HepG2 (cell line): Measurements from ENCODE around the gene SNHG17. TPM values are rescaled to one million over a fixed set of nuclear protein-coding genes. Genes with fewer than 3 reads are reported as not detected.

Experiments used
- ARID4A ChIP-seq: sonication (generic); formaldehyde crosslinking; IDR thresholded peaks from 2 replicates; pipeline ENCODE4 v1.5.0; 2020; ENCODE audit warnings: mild to moderate bottlenecking, missing genetic modification reagents, borderline replicate concordance
- DMTF1 ChIP-seq: sonication (generic); formaldehyde crosslinking; IDR thresholded peaks from 2 replicates; pipeline ENCODE4 v1.4.0; 2020; ENCODE audit warnings: mild to moderate bottlenecking, missing genetic modification reagents
- ELF3 ChIP-seq: IDR thresholded peaks from 2 replicates; pipeline ENCODE4 v1.6.1; 2016; ENCODE audit warnings: missing genetic modification reagents, missing compliant biosample characterization
- HMG20A ChIP-seq: IDR thresholded peaks from 2 replicates; pipeline ENCODE4 v1.6.1; 2016; ENCODE audit warnings: borderline replicate concordance
- MAF1 ChIP-seq: sonication (generic); formaldehyde crosslinking; IDR thresholded peaks from 2 replicates; pipeline ENCODE4 v1.5.0; 2020; ENCODE audit warnings: missing genetic modification reagents, borderline replicate concordance
- MTA3 ChIP-seq: sonication (generic); formaldehyde crosslinking; IDR thresholded peaks from 2 replicates; pipeline ENCODE4 v1.4.0; 2020; ENCODE audit warnings: missing genetic modification reagents
- PHF5A ChIP-seq: IDR thresholded peaks from one replicate; pipeline ENCODE4 v1.6.1; 2018; ENCODE audit warnings: low read depth, missing genetic modification reagents; ENCODE audit not compliant: unreplicated experiment
- PLSCR1 ChIP-seq: sonication (generic); formaldehyde crosslinking; IDR thresholded peaks from 2 replicates; pipeline ENCODE4 v1.5.0; 2020; ENCODE audit warnings: missing genetic modification reagents, mild to moderate bottlenecking, borderline replicate concordance
- RBFOX2 ChIP-seq: fragments of 200-400 bp; formaldehyde crosslinking; IDR thresholded peaks from 2 replicates; pipeline ENCODE4 v1.6.1; 2017; ENCODE audit warnings: low read depth, mild to moderate bottlenecking, low read length
- SP4 ChIP-seq: sonication (generic); formaldehyde crosslinking; IDR thresholded peaks from 2 replicates; pipeline ENCODE4 v1.8.1; 2023; ENCODE audit warnings: mild to moderate bottlenecking, missing genetic modification reagents
- TIGD3 ChIP-seq: sonication (generic); formaldehyde crosslinking; IDR thresholded peaks from 2 replicates; pipeline ENCODE4 v1.5.1; 2020; ENCODE audit warnings: mild to moderate bottlenecking, missing genetic modification reagents, borderline replicate concordance
- ZBTB26 ChIP-seq: IDR thresholded peaks from 2 replicates; pipeline ENCODE4 v1.6.1; 2016; ENCODE audit warnings: missing compliant biosample characterization, missing genetic modification reagents, borderline replicate concordance
- ZKSCAN8 ChIP-seq: IDR thresholded peaks from 2 replicates; pipeline ENCODE4 v1.6.1; 2016; ENCODE audit warnings: borderline replicate concordance, missing genetic modification reagents, missing compliant biosample characterization
- ZNF180 ChIP-seq: sonication (generic); formaldehyde crosslinking; IDR thresholded peaks from 2 replicates; pipeline ENCODE4 v1.4.0; 2020; ENCODE audit warnings: low read depth, missing genetic modification reagents, borderline replicate concordance
- ZNF230 ChIP-seq: sonication (generic); formaldehyde crosslinking; IDR thresholded peaks from 2 replicates; pipeline ENCODE4 v1.4.0; 2020; ENCODE audit warnings: mild to moderate bottlenecking, missing genetic modification reagents
- ZNF317 ChIP-seq: sonication (generic); formaldehyde crosslinking; IDR thresholded peaks from 2 replicates; pipeline ENCODE4 v1.5.0; 2020; ENCODE audit warnings: mild to moderate bottlenecking, missing genetic modification reagents
- ZNF343 ChIP-seq: sonication (generic); formaldehyde crosslinking; IDR thresholded peaks from 2 replicates; pipeline ENCODE4 v1.4.0; 2020; ENCODE audit warnings: mild to moderate bottlenecking, missing genetic modification reagents
- ZNF709 ChIP-seq: sonication (generic); formaldehyde crosslinking; IDR thresholded peaks from 2 replicates; pipeline ENCODE4 v1.5.0; 2020; ENCODE audit warnings: mild to moderate bottlenecking, missing genetic modification reagents
- ZNF713 ChIP-seq: sonication (generic); formaldehyde crosslinking; IDR thresholded peaks from 2 replicates; pipeline ENCODE4 v1.4.0; 2020; ENCODE audit warnings: mild to moderate bottlenecking, missing genetic modification reagents
- ZNF788 ChIP-seq: sonication (generic); formaldehyde crosslinking; IDR thresholded peaks from 2 replicates; pipeline ENCODE4 v1.5.0; 2020; ENCODE audit warnings: mild to moderate bottlenecking, missing genetic modification reagents, borderline replicate concordance
- polyA plus RNA-seq, 8 experiments: library from polyadenylated mRNA; depleted of rRNA in 3 of 8; stranded (reverse) in 7 of 8; unstranded in 1 of 8; fragments of >200 nt; fragmentation: Illumina TruSeq in 4 of 8; extraction: Trizol in 4 of 8; gene quantifications; 2 replicates each; pipeline versions ENCODE4 v1.2.1 to v1.2.3, GENCODE V29; 2011 to 2016; ENCODE audit warnings: low read depth in 4 of 8, missing spikeins in 1 of 8, mixed read lengths in 1 of 8; ENCODE audit not compliant: insufficient read depth in 1 of 8
- total RNA-seq, 5 experiments: library from RNA; depleted of rRNA; stranded (reverse); fragments of >200 nt; fragmentation: Illumina TruSeq; extraction: Trizol; gene quantifications; 2 replicates each; pipeline ENCODE4 v1.2.3, GENCODE V29; 2016; ENCODE audit warnings: low read depth in 1 of 5

Gene SNHG17
- total and polyA plus RNA-seq, 2 of the 13 experiments (the other 11 are each of a cell fraction or from before 2014, with no cell fraction given) = 26.2 to 41.2 TPM

GRCh38 chr20:38460040-38460623 lies 25.0 kb upstream of the SNHG17 start (continued):
- TF ChIP-seq DMTF1 (CRISPR knock-in tag) = no peak
- no peak for TF ChIP-seq ZNF230 (CRISPR knock-in tag)
- TF ChIP-seq RBFOX2 = no peak
- TF ChIP-seq ZNF180 (CRISPR knock-in tag) = no peak
- no peak for TF ChIP-seq ZBTB26 (CRISPR knock-in tag)
- TF ChIP-seq SP4 = no peak
- no peak for TF ChIP-seq ZNF709 (CRISPR knock-in tag)
- TF ChIP-seq ZKSCAN8 (CRISPR knock-in tag) = no peak
- TF ChIP-seq PLSCR1 (CRISPR knock-in tag) = no peak
- no peak for TF ChIP-seq ZNF317 (CRISPR knock-in tag)
- TF ChIP-seq ARID4A (CRISPR knock-in tag) = no peak
- no peak for TF ChIP-seq ZNF788 (CRISPR knock-in tag)
- no peak for TF ChIP-seq MTA3
- peak; percentile 93 for TF ChIP-seq ELF3 (CRISPR knock-in tag)
- no peak for TF ChIP-seq ZNF713 (CRISPR knock-in tag)
- no peak for TF ChIP-seq ZNF343
- peak; percentile 64 for TF ChIP-seq PHF5A (CRISPR knock-in tag)
- no peak for TF ChIP-seq MAF1
- TF ChIP-seq HMG20A = peak; percentile 27; the same call in 1 of the 2 replicates
- no peak for TF ChIP-seq TIGD3 (CRISPR knock-in tag)
